Heart left ventricle (tissue), 16 donors: ENCODE data around the gene IGSF3. TPM values are rescaled to one million over a fixed set of nuclear protein-coding genes. Genes with fewer than 3 reads are reported as not detected.

Experiments
- ATAC-seq, 4 donors: fragments of 200-7000 bp; cut with Tn5 transposase; one replicate each; pipeline ENCODE4 v1.9.1; 2020 to 2022; ENCODE audit warnings: moderate library complexity in 4 of 4, mild to moderate bottlenecking in 3 of 4, moderate number of reproducible peaks in 1 of 4
- DNase-seq, 5 donors: peaks; one replicate each; pipeline ENCODE4 v3.0.0-alpha.2; 2020
- H3K27ac ChIP-seq, 12 donors: fragments of 200-600 bp; sonication (generic) in 4 of 12; one replicate each; pipeline versions ENCODE4 v1.5.0 to v1.8.0; 2016 to 2022; ENCODE audit warnings: mild to moderate bottlenecking in 2 of 12
- H3K27me3 ChIP-seq, 9 donors: fragments of 200-600 bp; sonication (generic) in 2 of 9; one replicate each; pipeline versions ENCODE4 v1.5.1 to v1.8.0; 2016 to 2022; ENCODE audit warnings: mild to moderate bottlenecking in 3 of 9
- H3K36me3 ChIP-seq, 9 donors: fragments of 200-600 bp; sonication (generic) in 2 of 9; one replicate each; pipeline versions ENCODE4 v1.5.0 to v1.8.0; 2018 to 2022; ENCODE audit warnings: mild to moderate bottlenecking in 2 of 9
- H3K4me1 ChIP-seq, 12 donors: fragments of 200-600 bp; sonication (generic) in 4 of 12; one replicate each; pipeline versions ENCODE4 v1.5.0 to v1.8.0; 2016 to 2022; ENCODE audit warnings: mild to moderate bottlenecking in 3 of 12
- H3K4me3 ChIP-seq, 12 donors: fragments of 200-600 bp; sonication (generic) in 4 of 12; one replicate each; pipeline versions ENCODE4 v1.5.0 to v1.8.0; 2017 to 2022; ENCODE audit warnings: mild to moderate bottlenecking in 9 of 12, moderate library complexity in 4 of 12
- H3K9me3 ChIP-seq, 12 donors: fragments of 200-600 bp; sonication (generic) in 4 of 12; one replicate each; pipeline versions ENCODE4 v1.5.0 to v1.8.0; 2016 to 2022; ENCODE audit warnings: mild to moderate bottlenecking in 1 of 12
- CTCF ChIP-seq, 12 donors: fragments of 200-600 bp; sonication (generic) in 4 of 12; IDR thresholded peaks; one replicate each; pipeline versions ENCODE4 v1.5.0 to v1.8.0; 2018 to 2022; ENCODE audit warnings: antibody characterized with exemption in 12 of 12, mild to moderate bottlenecking in 5 of 12
- POLR2A ChIP-seq, 2 donors: fragments of 450-650 bp; IDR thresholded peaks; one replicate each; pipeline ENCODE4 v1.6.1; 2017; ENCODE audit warnings: antibody characterized with exemption in 2 of 2, mild to moderate bottlenecking in 2 of 2, moderate library complexity in 2 of 2
- whole genome bisulfite sequencing, 4 donors: extraction: QIAGEN DNeasy Blood & Tissue Kit in 2 of 4; methylation state at CpG; one replicate each; pipeline versions ENCODE4 v1.1.5 to v1.1.7; 2013 to 2018; 5-methylcytosine and 5-hydroxymethylcytosine counted together
- intact Hi-C, 10 donors: fragments of 100-400 bp; cut with DNase I; formaldehyde crosslinking; loops; one replicate each; pipeline versions ENCODE4 v1.11.1 to v1.14.2; 2022
- polyA plus RNA-seq, 2 donors: library from polyadenylated mRNA; stranded (reverse); fragments of 200-250 nt; gene quantifications; one replicate each; pipeline ENCODE4 v1.2.3, GENCODE V29; 2013
- total RNA-seq, 9 donors: library from RNA; depleted of rRNA in 2 of 9; stranded (reverse); fragments of >200 nt in 2 of 9; fragmentation: NEBNext Ultra II Directional in 3 of 9; extraction: Animal tissue kit (Norgen Biotek cat#: 25700) in 3 of 9; gene quantifications; one replicate each; pipeline versions ENCODE4 v1.1.0 to v1.2.4, GENCODE V29; 2016 to 2023
- donor health status: ischemic (EF 13 %, LVEDD 7.1; RV severe dilation, severe dysfunction).
- donor health status: healthy with polysubstance abuse.
- donor health status: DM: no; HTN: yes; CAD: no.
- donor health status: DM: no; HTN: no; CAD: no.
- donor health status: ischemic (EF 25% LVEDD 6.9; RV normal size, moderate dysfunction).
- donor health status: ischemic (EF 25% LVEDD 5.7; RV mildly dilated, moderate dysfunction).
- donor health status: healthy.
- donor health status: DM: yes; HTN: yes; CAD: no.
- donor health status: ischemic (EF 35%, LVEDD 5.7; RV mildly dilated, moderate dysfunction).
- donor health status: nonischemic (EF 11% LVEDD 7.7; RV severe dilation, severe dysfunction).
- donor health status: DM: yes; HTN: yes; CAD: no.
- donor health status: PGD.
- donor health status: ischemic (EF 29% LVEDD 5.4; RV normal size, mild dysfunction).
- donor health status: nonischemic (EF 23%, LVEDD 6.1; RV moderate dilation, normal function).

IGSF3 gene
- total and polyA plus RNA-seq, 11 donors = 3.5 to 19.3 (median 11.5) TPM

- H3K36me3 ChIP-seq = peaks cover 3 to 62% (median 44%) of the 10 kb centered on the region in 9 donors
- H3K27ac ChIP-seq = peak overlapping the region in 1 of 12 donors; percentile 55
- H3K27me3 ChIP-seq = no peaks in the 10 kb centered on the region
Observed at GRCh38 chr1:116532671-116533428, 134.7 kb downstream of the IGSF3 start.

GRCh38 chr1:116531917-116532316, 135.6 kb downstream of the IGSF3 start:
- Histone ChIP-seq H3K36me3 (peaks cover 3 to 54% (median 40%) of the 10 kb centered on the region in 9 donors), H3K27me3 (no peaks in the 10 kb centered on the region), H3K27ac (no peak overlapping the region), H3K4me1 (peaks cover 0 to 13% (median 0%) of the 10 kb centered on the region in 12 donors), H3K4me3 (no peak overlapping the region), H3K9me3 (peaks cover 0 to 1% (median 0%) of the 10 kb centered on the region in 12 donors)
- TF ChIP-seq POLR2A (IDR thresholded peaks at IDR 0.05) (no peak), CTCF (IDR thresholded peaks at IDR 0.05) (no peak)
- WGBS, 4 donors = 95 to 97% (median 96%) methylated on average over 13 of the region's 13 CpGs
- DNase-seq (no peak), ATAC-seq (no peak)
- intact Hi-C loops = no loop called here

More at GRCh38 chr1:116532671-116533428, 134.7 kb downstream of the IGSF3 start:
- H3K4me3 ChIP-seq = peak overlapping the region in 1 of 12 donors; percentile 17
- no peak for DNase-seq
- intact Hi-C loops = no loop called here
- H3K4me1 ChIP-seq = peaks cover 0 to 22% (median 0%) of the 10 kb centered on the region in 12 donors
- no peak for ATAC-seq
- no peak for TF ChIP-seq CTCF (IDR thresholded peaks at IDR 0.05)
- TF ChIP-seq POLR2A (IDR thresholded peaks at IDR 0.05) = no peak
- 87 to 97% (median 96%) methylated on average over 23 of the region's 23 CpGs for whole genome bisulfite sequencing, 4 donors
- no peaks in the 10 kb centered on the region for H3K9me3 ChIP-seq

GRCh38 chr1:116529681-116530080, 137.9 kb downstream of the IGSF3 start:
- WGBS, 4 donors = 96 to 98% (median 97%) methylated on average over 3 of the region's 3 CpGs
- DNase-seq = no peak
- Histone ChIP-seq H3K9me3 (peaks cover 0 to 7% (median 0%) of the 10 kb centered on the region in 12 donors), H3K4me1 (peaks cover 0 to 13% (median 0%) of the 10 kb centered on the region in 12 donors), H3K27me3 (no peaks in the 10 kb centered on the region), H3K4me3 (no peak overlapping the region), H3K27ac (no peak overlapping the region), H3K36me3 (peaks cover 0 to 33% (median 26%) of the 10 kb centered on the region in 9 donors)
- no peak for ATAC-seq
- intact Hi-C loops = no loop called here
- TF ChIP-seq CTCF (IDR thresholded peaks at IDR 0.05) (no peak), POLR2A (IDR thresholded peaks at IDR 0.05) (no peak)

GRCh38 chr1:116529199-116529631, 138.3 kb downstream of the IGSF3 start:
- Histone ChIP-seq H3K4me3 (no peak overlapping the region), H3K36me3 (peaks cover 0 to 28% (median 21%) of the 10 kb centered on the region in 9 donors), H3K27me3 (no peaks in the 10 kb centered on the region), H3K4me1 (peaks cover 0 to 13% (median 0%) of the 10 kb centered on the region in 12 donors), H3K9me3 (peaks cover 0 to 7% (median 0%) of the 10 kb centered on the region in 12 donors), H3K27ac (no peak overlapping the region)
- ATAC-seq (no peak), DNase-seq (no peak)
- intact Hi-C loops = no loop called here
- WGBS, 4 donors = 89 to 93% (median 91%) methylated on average over 3 of the region's 3 CpGs
- TF ChIP-seq POLR2A (IDR thresholded peaks at IDR 0.05) (no peak), CTCF (IDR thresholded peaks at IDR 0.05) (no peak)
